Metanephros (tissue), 1 donor: ENCODE measurements around the gene MVD. TPM values are rescaled to one million over a fixed set of nuclear protein-coding genes. Genes with fewer than 3 reads are reported as not detected.

ENCODE experiments used
- total RNA-seq: library from RNA; depleted of rRNA; stranded (reverse); fragments of >200 nt; gene quantifications from one replicate; pipeline ENCODE4 v1.2.3, GENCODE V29; 2014

The MVD gene
- 31.6 TPM for total RNA-seq

GRCh38 chr16:88662843-88663606, at the start of gene MVD:
Gene MVD (minus strand): TSS chr16:88663091. CDS start chr16:88663080, 11 bp downstream.

GRCh38 chr16:88706229-88706964, 43.5 kb upstream of the MVD start, which contains the start of the genes CTU2 and RNF166:
Gene CTU2 (plus strand): TSS chr16:88706503. CDS start chr16:88706531, 28 bp downstream.
Gene RNF166 (minus strand): TSS chr16:88706408. CDS start chr16:88706325, 83 bp downstream.

GRCh38 chr16:88686439-88687253, 23.8 kb upstream of the MVD start, which contains the start of gene SNAI3:
Gene SNAI3 (minus strand): TSS chr16:88686507. CDS start chr16:88686406, 101 bp downstream.

GRCh38 chr16:88650749-88651275, 12.1 kb downstream of the MVD start, which contains the start of gene CYBA:
Gene CYBA (minus strand): TSS chr16:88651053. CDS start chr16:88651013, 40 bp downstream.

GRCh38 chr16:88638323-88639230, 24.3 kb downstream of the MVD start, which contains the start of gene IL17C:
Gene IL17C (plus strand): TSS chr16:88638572. CDS start chr16:88638642, 70 bp downstream.

Other genes with a start within 250 kb of the MVD start
- 2.8 TPM for gene ZFPM1, start 209.8 kb downstream of the MVD start, total RNA-seq
- gene ZC3H18, start 92.7 kb downstream of the MVD start, total RNA-seq: 21.1 TPM
- 0.35 TPM for gene IL17C, start 24.5 kb downstream of the MVD start, total RNA-seq
- gene CYBA, start 12.0 kb downstream of the MVD start, total RNA-seq: 130 TPM
- gene SNAI3, start 23.4 kb upstream of the MVD start, total RNA-seq: 8.2 TPM
- 26.6 TPM for gene RNF166, start 43.3 kb upstream of the MVD start, total RNA-seq
- gene CTU2, start 43.4 kb upstream of the MVD start, total RNA-seq: 12.0 TPM
- gene PIEZO1, start 122.1 kb upstream of the MVD start, total RNA-seq: 117 TPM
- gene CDT1, start 140.7 kb upstream of the MVD start, total RNA-seq: 19.7 TPM
- 65.5 TPM for gene APRT, start 148.8 kb upstream of the MVD start, total RNA-seq
- gene GALNS, start 193.9 kb upstream of the MVD start, total RNA-seq: 25.5 TPM
- 38.4 TPM for gene TRAPPC2L, start 194.0 kb upstream of the MVD start, total RNA-seq
- gene PABPN1L, start 203.6 kb upstream of the MVD start, total RNA-seq: not detected